Measurements from ENCODE around the gene TENT5C.

- TF ChIP-seq CTCF (IDR thresholded peaks at IDR 0.05; ENCODE audit: low read depth, low read length) (no peak), POLR2A (IDR thresholded peaks at IDR 0.05; ENCODE audit: extremely low read depth, insufficient read length) (no peak)
Observed at GRCh38 chr1:117653732-117654492, 48.1 kb downstream of the TENT5C start.

Measured in NB4 (cell line).